BE2C (cell line): ENCODE data around the gene TGFBR3.

Experiments used
- DNase-seq: peaks from one replicate; pipeline ENCODE4 v3.0.0-alpha.2; 2020
- H3K27me3 ChIP-seq: fragments of 250-450 bp; sonication (Bioruptor Pico); 2 replicates; pipeline ENCODE4 v1.5.1; 2020; ENCODE audit warnings: mild to moderate bottlenecking
- H3K36me3 ChIP-seq: fragments of 250-450 bp; sonication (Bioruptor Pico); 2 replicates; pipeline ENCODE4 v1.5.1; 2020; ENCODE audit warnings: mild to moderate bottlenecking
- H3K4me1 ChIP-seq: fragments of 250-450 bp; sonication (Bioruptor Pico); 2 replicates; pipeline ENCODE4 v1.5.1; 2020
- H3K4me3 ChIP-seq: 2 replicates; pipeline ENCODE4 v1.5.1; 2011; ENCODE audit warnings: low read depth, low read length
- H3K9me3 ChIP-seq: fragments of 250-450 bp; sonication (Bioruptor Pico); 2 replicates; pipeline ENCODE4 v1.5.1; 2020
- CTCF ChIP-seq: IDR thresholded peaks from 2 replicates; pipeline ENCODE4 v1.5.1; 2012; ENCODE audit warnings: mild to moderate bottlenecking, low read depth, low read length

The TGFBR3 gene

GRCh38 chr1:91793877-91794276, 92.1 kb downstream of the TGFBR3 start:
- no peak for TF ChIP-seq CTCF
- H3K27me3 ChIP-seq: no peaks in the 10 kb centered on the region
- no peaks in the 10 kb centered on the region for H3K4me1 ChIP-seq

GRCh38 chr1:91793189-91793588, 92.8 kb downstream of the TGFBR3 start:
- no peak for DNase-seq
- no peaks in the 10 kb centered on the region for H3K9me3 ChIP-seq
- no peak for TF ChIP-seq CTCF
- H3K4me3 ChIP-seq: no peak overlapping the region
- H3K4me1 ChIP-seq: no peaks in the 10 kb centered on the region
- no peaks in the 10 kb centered on the region for H3K36me3 ChIP-seq
- H3K27me3 ChIP-seq: no peaks in the 10 kb centered on the region

More at GRCh38 chr1:91793877-91794276, 92.1 kb downstream of the TGFBR3 start:
- Histone ChIP-seq H3K9me3 (no peaks in the 10 kb centered on the region), H3K36me3 (no peaks in the 10 kb centered on the region), H3K4me3 (no peak overlapping the region)
- DNase-seq: no peak

DNA sequence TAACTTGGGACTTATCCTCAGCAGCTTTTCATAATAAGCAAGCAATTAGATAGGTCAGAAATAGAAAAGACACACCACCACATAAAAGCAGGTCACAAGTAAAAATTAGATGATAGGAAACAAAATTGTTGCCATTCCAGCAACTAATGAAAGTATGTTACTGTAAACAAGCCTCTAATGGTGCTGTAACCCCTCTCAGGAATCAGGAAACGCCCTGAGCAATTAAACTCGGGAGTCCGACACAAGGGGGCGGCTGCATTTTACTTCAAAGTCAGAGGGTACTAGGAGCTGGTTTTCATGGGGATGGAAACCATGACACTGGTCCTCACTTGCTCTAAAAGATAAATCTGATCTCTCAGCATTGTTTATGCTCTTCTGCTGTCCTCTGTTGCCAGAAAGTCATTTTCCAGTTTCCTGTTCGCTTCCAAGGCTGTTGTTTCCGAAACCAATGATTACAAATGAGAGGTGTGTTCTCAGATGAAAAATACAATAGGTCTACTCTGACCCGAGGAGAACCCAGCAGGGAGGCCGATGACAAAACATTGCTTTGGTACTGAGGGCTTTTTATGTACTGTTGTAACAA, 93.4 kb downstream of the TGFBR3 start:
- DNase-seq: no peak

DNA sequence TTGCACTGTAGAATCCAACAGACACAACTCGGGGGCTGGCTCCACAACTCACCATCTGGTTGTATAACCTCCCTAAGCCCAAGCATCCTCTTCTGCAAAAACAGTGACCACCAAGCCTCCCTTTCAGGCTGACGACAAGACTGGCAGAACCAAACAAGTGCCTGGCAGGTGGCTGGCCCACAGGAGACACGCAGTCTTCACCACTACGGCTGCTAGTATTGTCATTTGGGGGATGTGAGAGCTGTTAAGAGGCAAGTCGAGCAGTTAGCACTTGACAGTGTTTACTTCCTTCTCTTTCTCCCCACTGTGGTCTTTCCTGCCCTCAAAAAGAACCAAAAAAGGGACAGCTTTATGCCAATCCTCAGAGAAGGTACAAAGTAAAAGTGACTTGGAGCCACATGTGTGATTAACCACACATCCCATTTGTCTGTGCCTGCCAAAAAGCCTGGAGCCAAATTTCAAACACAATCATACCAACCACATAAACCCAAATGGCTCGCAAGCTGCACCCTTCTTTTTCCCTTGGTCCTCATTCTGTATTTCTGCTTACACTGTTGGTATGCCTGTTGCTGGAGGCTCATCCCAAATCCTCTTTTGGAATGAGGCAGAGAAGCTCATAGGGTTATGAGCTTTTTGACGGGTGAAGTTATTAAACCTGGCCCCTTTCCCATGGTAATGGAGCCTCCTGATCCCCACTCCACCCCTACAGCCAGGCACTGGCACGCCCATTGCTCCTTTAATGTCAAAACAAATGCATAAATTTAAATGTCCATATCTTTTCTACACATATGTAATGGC, 94.1 kb downstream of the TGFBR3 start:
- no peak for DNase-seq
- TF ChIP-seq CTCF: no peak
- Histone ChIP-seq H3K9me3 (no peaks in the 10 kb centered on the region), H3K36me3 (no peaks in the 10 kb centered on the region), H3K27me3 (no peaks in the 10 kb centered on the region), H3K4me1 (no peaks in the 10 kb centered on the region), H3K4me3 (no peak overlapping the region)

More for the DNA sequence above, 93.4 kb downstream of the TGFBR3 start:
- no peaks in the 10 kb centered on the region for H3K36me3 ChIP-seq
- no peaks in the 10 kb centered on the region for H3K27me3 ChIP-seq
- no peaks in the 10 kb centered on the region for H3K9me3 ChIP-seq
- TF ChIP-seq CTCF: no peak
- H3K4me3 ChIP-seq: no peak overlapping the region
- H3K4me1 ChIP-seq: no peaks in the 10 kb centered on the region

- Histone ChIP-seq H3K9me3 (no peaks in the 10 kb centered on the region), H3K36me3 (no peaks in the 10 kb centered on the region), H3K4me3 (no peak overlapping the region), H3K27me3 (no peaks in the 10 kb centered on the region), H3K4me1 (no peaks in the 10 kb centered on the region)
- no peak for DNase-seq
- 0 out of 2 replicates have a peak, but pooled peaks have one; percentile 4 for TF ChIP-seq CTCF
These were observed 94.8 kb downstream of the TGFBR3 start for GRCh38 chr1:91791103-91791502.

- TF ChIP-seq CTCF: no peak
- Histone ChIP-seq H3K4me3 (no peak overlapping the region), H3K36me3 (no peaks in the 10 kb centered on the region), H3K4me1 (no peaks in the 10 kb centered on the region), H3K9me3 (no peaks in the 10 kb centered on the region), H3K27me3 (no peaks in the 10 kb centered on the region)
- no peak for DNase-seq
These were observed 95.6 kb downstream of the TGFBR3 start for GRCh38 chr1:91790392-91790791.
